ENCODE measurements around the gene TMUB1.

The TMUB1 gene

GRCh38 chr7:151061213-151062110 lies 21.8 kb downstream of the TMUB1 start:
- no peak for TF ChIP-seq CTCF (IDR thresholded peaks at IDR 0.05; ENCODE audit: insufficient read depth, low read depth, low read length, missing control alignments)
- DNase-seq (ENCODE audit: low read depth) = no peak
- no peak overlapping the region for H3K4me3 ChIP-seq (ENCODE audit: low read length)

- DNase-seq (ENCODE audit: low read depth) = peak; percentile 37
- H3K4me3 ChIP-seq (ENCODE audit: low read length) = peak overlapping the region; percentile 96
- TF ChIP-seq CTCF (IDR thresholded peaks at IDR 0.05; ENCODE audit: insufficient read depth, low read depth, low read length, missing control alignments) = no peak
Observed at GRCh38 chr7:151060416-151061212, 22.7 kb downstream of the TMUB1 start.

GRCh38 chr7:151060113-151060415 lies 23.2 kb downstream of the TMUB1 start:
- DNase-seq (ENCODE audit: low read depth) = no peak

GRCh38 chr7:151059367-151060112 lies 23.8 kb downstream of the TMUB1 start, which contains the start of gene SLC4A2:
SLC4A2 (plus strand) TSS chr7:151059589; CDS start chr7:151061988, 2,399 bp downstream.
- DNase-seq (ENCODE audit: low read depth) = peak; percentile 69
- peak within 1 kb of the TSS; percentile 96 for H3K4me3 ChIP-seq (ENCODE audit: low read length)
- TF ChIP-seq CTCF (IDR thresholded peaks at IDR 0.05; ENCODE audit: insufficient read depth, low read depth, low read length, missing control alignments) = peak; percentile 43

More at GRCh38 chr7:151060113-151060415, 23.2 kb downstream of the TMUB1 start:
- peak overlapping the region; percentile 96 for H3K4me3 ChIP-seq (ENCODE audit: low read length)
- no peak for TF ChIP-seq CTCF (IDR thresholded peaks at IDR 0.05; ENCODE audit: insufficient read depth, low read depth, low read length, missing control alignments)

GRCh38 chr7:151058781-151059366 lies 24.4 kb downstream of the TMUB1 start:
- TF ChIP-seq CTCF (IDR thresholded peaks at IDR 0.05; ENCODE audit: insufficient read depth, low read depth, low read length, missing control alignments) = no peak
- peak; percentile 27 for DNase-seq (ENCODE audit: low read depth)
- peak overlapping the region; percentile 96 for H3K4me3 ChIP-seq (ENCODE audit: low read length)

All from epithelial cell of esophagus (primary cell).